ENCODE data around the gene MED6.

The MED6 gene

DNA sequence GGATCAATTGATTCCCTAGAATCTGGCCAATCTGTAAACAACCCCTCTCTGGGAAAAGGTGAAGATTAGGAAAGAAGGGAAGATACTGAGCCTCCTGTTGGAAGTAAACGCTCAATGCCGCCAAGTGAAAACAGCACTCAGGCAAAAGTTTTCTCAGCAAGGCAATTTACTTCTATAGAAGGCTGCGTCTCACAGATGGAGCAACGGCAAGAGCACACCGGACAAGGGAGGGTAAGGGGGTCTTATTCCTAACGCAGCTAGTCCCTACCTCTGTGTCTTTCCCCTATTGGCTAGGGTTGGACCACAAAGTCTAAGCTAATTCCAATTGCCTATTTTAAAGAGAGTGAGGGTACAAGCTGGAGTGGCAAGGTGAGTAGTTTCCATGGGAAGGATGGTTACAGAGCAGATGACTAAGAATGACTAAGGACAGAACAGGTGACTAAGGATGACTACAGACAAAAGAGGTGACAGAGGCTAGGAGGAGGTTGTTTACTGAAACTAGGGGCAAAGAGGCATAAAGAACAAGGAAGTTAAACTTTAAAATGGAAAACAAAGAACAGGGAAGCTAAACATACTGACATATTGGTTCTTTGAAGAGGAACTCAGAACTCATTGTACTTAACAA is 35.6 kb upstream of the MED6 start:
- H3K4me1 ChIP-seq (ENCODE audit: control insufficient read depth, insufficient read depth, low read length), result peaks cover 3% of the 10 kb centered on the region
- H3K27me3 ChIP-seq (ENCODE audit: control insufficient read depth, insufficient read depth, low read length), result peaks cover 3% of the 10 kb centered on the region
- no peaks in the 10 kb centered on the region for H3K36me3 ChIP-seq (ENCODE audit: control insufficient read depth, insufficient read depth, low read length)
- H3K9ac ChIP-seq (ENCODE audit: low read depth, low read length), result no peak overlapping the region
- peaks cover 4% of the 10 kb centered on the region for H3K9me3 ChIP-seq (ENCODE audit: control insufficient read depth, insufficient read depth, low read length)
- no peak overlapping the region for H3K4me3 ChIP-seq (ENCODE audit: low read depth, low read length)

DNA sequence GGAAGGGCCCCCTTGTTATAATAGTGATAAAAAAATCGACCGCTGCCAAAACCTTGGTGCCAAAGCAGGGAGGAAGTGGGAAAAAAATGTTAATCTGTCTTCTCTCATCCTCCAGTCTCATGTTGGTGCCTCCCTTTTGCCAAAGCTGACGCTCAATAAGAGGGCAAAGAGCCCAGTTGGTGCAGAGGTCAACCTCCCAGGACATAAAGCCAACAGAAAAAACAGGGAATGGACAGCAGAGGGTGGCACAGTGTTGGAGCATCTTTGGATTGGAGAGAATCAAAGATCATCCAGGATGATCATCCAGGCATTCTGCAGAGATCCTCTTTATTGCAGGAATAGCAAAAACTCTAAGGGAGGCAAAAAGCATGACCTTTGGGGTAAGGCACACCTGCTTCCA is 31.5 kb upstream of the MED6 start:
- H3K27me3 ChIP-seq (ENCODE audit: control insufficient read depth, insufficient read depth, low read length), result no peaks in the 10 kb centered on the region
- no peaks in the 10 kb centered on the region for H3K36me3 ChIP-seq (ENCODE audit: control insufficient read depth, insufficient read depth, low read length)
- peaks cover 4% of the 10 kb centered on the region for H3K9me3 ChIP-seq (ENCODE audit: control insufficient read depth, insufficient read depth, low read length)
- H3K4me3 ChIP-seq (ENCODE audit: low read depth, low read length), result no peak overlapping the region
- H3K9ac ChIP-seq (ENCODE audit: low read depth, low read length), result no peak overlapping the region
- no peaks in the 10 kb centered on the region for H3K4me1 ChIP-seq (ENCODE audit: control insufficient read depth, insufficient read depth, low read length)

GRCh38 chr14:70624972-70625371 is 24.5 kb upstream of the MED6 start:
- Histone ChIP-seq H3K27me3 (ENCODE audit: control insufficient read depth, insufficient read depth, low read length) (no peaks in the 10 kb centered on the region), H3K36me3 (ENCODE audit: control insufficient read depth, insufficient read depth, low read length) (no peaks in the 10 kb centered on the region)

DNA sequence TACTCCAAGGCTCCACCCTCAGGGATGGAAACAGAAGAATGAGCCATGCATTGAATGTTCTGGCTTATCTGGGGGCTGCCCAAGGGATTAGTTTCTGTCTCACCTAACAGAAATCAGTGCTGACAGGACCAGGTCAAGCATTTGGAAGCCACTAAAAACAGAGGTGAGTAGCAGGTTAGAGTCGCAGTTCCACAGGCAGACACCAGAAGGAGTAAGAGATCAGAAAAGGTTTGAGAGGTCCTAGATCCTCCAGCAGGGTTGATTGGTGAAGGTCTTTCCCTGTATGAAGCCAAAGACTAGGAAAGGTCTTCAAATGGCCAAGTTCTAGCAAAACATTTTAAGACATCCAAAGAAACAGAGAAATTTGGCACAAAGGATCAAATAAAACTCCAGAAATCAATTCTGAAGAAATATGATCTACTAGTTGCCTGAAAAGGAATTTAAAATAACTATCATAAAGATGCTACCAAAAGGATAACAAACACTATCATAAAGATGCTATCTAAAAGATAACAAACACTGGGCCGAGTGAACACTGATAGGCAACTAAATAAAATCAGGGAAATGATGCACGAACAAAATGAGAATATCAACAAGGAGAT is 21.8 kb upstream of the MED6 start:
- Histone ChIP-seq H3K27me3 (ENCODE audit: control insufficient read depth, insufficient read depth, low read length) (no peaks in the 10 kb centered on the region), H3K4me1 (ENCODE audit: control insufficient read depth, insufficient read depth, low read length) (no peaks in the 10 kb centered on the region), H3K36me3 (ENCODE audit: control insufficient read depth, insufficient read depth, low read length) (no peaks in the 10 kb centered on the region)

More at GRCh38 chr14:70624972-70625371, 24.5 kb upstream of the MED6 start:
- Histone ChIP-seq H3K9me3 (ENCODE audit: control insufficient read depth, insufficient read depth, low read length) (no peaks in the 10 kb centered on the region), H3K9ac (ENCODE audit: low read depth, low read length) (no peak overlapping the region), H3K4me1 (ENCODE audit: control insufficient read depth, insufficient read depth, low read length) (no peaks in the 10 kb centered on the region), H3K4me3 (ENCODE audit: low read depth, low read length) (no peak overlapping the region)

GRCh38 chr14:70619708-70620107 is 19.3 kb upstream of the MED6 start:
- Histone ChIP-seq H3K36me3 (ENCODE audit: control insufficient read depth, insufficient read depth, low read length) (no peaks in the 10 kb centered on the region), H3K9ac (ENCODE audit: low read depth, low read length) (no peak overlapping the region), H3K4me3 (ENCODE audit: low read depth, low read length) (no peak overlapping the region), H3K4me1 (ENCODE audit: control insufficient read depth, insufficient read depth, low read length) (no peaks in the 10 kb centered on the region), H3K9me3 (ENCODE audit: control insufficient read depth, insufficient read depth, low read length) (no peaks in the 10 kb centered on the region), H3K27me3 (ENCODE audit: control insufficient read depth, insufficient read depth, low read length) (no peaks in the 10 kb centered on the region)

More for the DNA sequence above, 21.8 kb upstream of the MED6 start:
- Histone ChIP-seq H3K9me3 (ENCODE audit: control insufficient read depth, insufficient read depth, low read length) (no peaks in the 10 kb centered on the region), H3K9ac (ENCODE audit: low read depth, low read length) (no peak overlapping the region), H3K4me3 (ENCODE audit: low read depth, low read length) (no peak overlapping the region)

GRCh38 chr14:70618314-70618713 is 17.9 kb upstream of the MED6 start:
- Histone ChIP-seq H3K36me3 (ENCODE audit: control insufficient read depth, insufficient read depth, low read length) (no peaks in the 10 kb centered on the region), H3K4me3 (ENCODE audit: low read depth, low read length) (no peak overlapping the region), H3K9ac (ENCODE audit: low read depth, low read length) (no peak overlapping the region), H3K27me3 (ENCODE audit: control insufficient read depth, insufficient read depth, low read length) (no peaks in the 10 kb centered on the region), H3K9me3 (ENCODE audit: control insufficient read depth, insufficient read depth, low read length) (no peaks in the 10 kb centered on the region), H3K4me1 (ENCODE audit: control insufficient read depth, insufficient read depth, low read length) (no peaks in the 10 kb centered on the region)

DNA sequence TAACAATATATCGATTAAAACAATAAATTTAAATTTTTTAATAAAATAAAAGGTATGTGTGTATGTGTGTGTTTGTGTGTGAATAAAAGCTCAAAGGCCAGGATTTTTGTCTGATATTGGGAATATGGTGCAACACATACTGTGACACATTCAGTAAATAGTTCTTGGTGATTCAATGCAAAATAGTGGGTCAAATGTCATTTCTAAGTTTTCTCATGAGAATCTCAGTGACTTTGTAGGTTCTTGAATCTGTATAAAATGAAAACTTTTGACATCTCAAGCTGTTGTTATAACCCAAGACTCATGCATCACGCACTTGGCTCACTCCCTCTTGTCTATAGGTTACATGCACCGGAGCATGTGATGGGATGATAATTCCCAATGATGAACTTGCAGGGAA is 16.2 kb upstream of the MED6 start:
- H3K36me3 ChIP-seq (ENCODE audit: control insufficient read depth, insufficient read depth, low read length), result no peaks in the 10 kb centered on the region
- H3K9ac ChIP-seq (ENCODE audit: low read depth, low read length), result no peak overlapping the region
- no peaks in the 10 kb centered on the region for H3K9me3 ChIP-seq (ENCODE audit: control insufficient read depth, insufficient read depth, low read length)
- no peaks in the 10 kb centered on the region for H3K4me1 ChIP-seq (ENCODE audit: control insufficient read depth, insufficient read depth, low read length)
- no peaks in the 10 kb centered on the region for H3K27me3 ChIP-seq (ENCODE audit: control insufficient read depth, insufficient read depth, low read length)
- no peak overlapping the region for H3K4me3 ChIP-seq (ENCODE audit: low read depth, low read length)

DNA sequence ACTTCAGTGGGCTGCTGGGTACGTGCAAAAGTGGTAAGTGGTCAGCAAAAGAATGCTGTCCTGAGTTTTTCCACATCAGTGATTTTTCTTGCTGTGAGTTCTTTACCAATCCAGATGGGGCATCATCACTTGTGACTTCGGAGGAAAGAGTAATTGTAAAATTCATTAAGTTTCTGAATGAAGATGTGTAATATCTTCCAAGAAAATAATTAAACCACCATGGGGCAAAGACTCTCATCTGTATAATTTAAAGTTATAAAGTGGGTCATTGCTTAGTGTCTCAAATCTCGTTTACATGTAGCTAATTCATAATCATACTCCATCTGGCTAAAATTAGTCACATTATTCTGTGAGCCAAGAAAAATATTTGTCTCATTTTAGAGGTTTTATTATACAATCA is 10.8 kb upstream of the MED6 start:
- Histone ChIP-seq H3K36me3 (ENCODE audit: control insufficient read depth, insufficient read depth, low read length) (no peaks in the 10 kb centered on the region), H3K9me3 (ENCODE audit: control insufficient read depth, insufficient read depth, low read length) (no peaks in the 10 kb centered on the region), H3K4me3 (ENCODE audit: low read depth, low read length) (no peak overlapping the region), H3K9ac (ENCODE audit: low read depth, low read length) (no peak overlapping the region), H3K4me1 (ENCODE audit: control insufficient read depth, insufficient read depth, low read length) (no peaks in the 10 kb centered on the region), H3K27me3 (ENCODE audit: control insufficient read depth, insufficient read depth, low read length) (no peaks in the 10 kb centered on the region)

DNA sequence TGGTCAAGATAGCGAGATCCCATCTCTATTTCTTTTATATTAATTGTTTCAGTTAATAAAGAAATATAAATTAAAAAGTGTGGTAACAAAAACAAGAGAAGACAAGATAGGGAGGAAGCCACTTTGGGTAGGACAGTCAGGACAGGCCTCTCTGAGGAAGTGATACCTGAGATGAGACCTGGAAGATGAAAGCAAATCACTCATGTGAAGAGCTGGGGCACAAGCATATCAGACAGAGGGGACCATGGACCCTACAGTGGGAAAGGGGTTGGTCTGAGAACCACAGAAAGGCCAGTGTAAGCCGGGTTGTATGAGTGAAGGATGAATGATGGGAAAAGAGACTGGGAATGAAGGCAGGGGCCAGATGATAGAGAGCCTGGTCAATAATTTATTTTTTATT is 1.8 kb upstream of the MED6 start:
- no peak overlapping the region for H3K9ac ChIP-seq (ENCODE audit: low read depth, low read length)
- H3K4me3 ChIP-seq (ENCODE audit: low read depth, low read length), result no peak overlapping the region
- no peaks in the 10 kb centered on the region for H3K9me3 ChIP-seq (ENCODE audit: control insufficient read depth, insufficient read depth, low read length)

DNA sequence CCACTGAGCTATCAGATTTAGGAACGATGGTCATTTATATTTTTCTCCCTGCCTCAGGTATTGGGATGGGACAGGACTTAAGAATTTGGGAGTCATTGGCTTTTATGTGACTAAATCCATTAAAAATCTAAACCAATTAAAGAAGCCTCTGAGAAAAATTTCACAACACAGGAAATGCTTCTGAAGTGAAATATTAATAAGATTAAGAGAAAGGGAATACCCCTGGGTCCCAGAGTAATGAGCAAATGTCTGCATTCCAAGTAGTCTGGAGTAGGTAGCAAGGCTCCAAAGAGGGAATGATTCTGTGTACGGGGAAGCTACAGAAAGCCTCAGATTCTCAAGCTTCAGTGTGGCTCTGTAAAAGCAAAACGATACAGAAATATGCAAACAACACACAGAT is 707 bp upstream of the MED6 start:
- Histone ChIP-seq H3K4me3 (ENCODE audit: low read depth, low read length) (peak overlapping the region; percentile 50), H3K36me3 (ENCODE audit: control insufficient read depth, insufficient read depth, low read length) (peaks cover 2% of the 10 kb centered on the region), H3K9ac (ENCODE audit: low read depth, low read length) (no peak overlapping the region), H3K9me3 (ENCODE audit: control insufficient read depth, insufficient read depth, low read length) (no peaks in the 10 kb centered on the region), H3K27me3 (ENCODE audit: control insufficient read depth, insufficient read depth, low read length) (no peaks in the 10 kb centered on the region), H3K4me1 (ENCODE audit: control insufficient read depth, insufficient read depth, low read length) (no peaks in the 10 kb centered on the region)

More for the DNA sequence above, 1.8 kb upstream of the MED6 start:
- no peaks in the 10 kb centered on the region for H3K4me1 ChIP-seq (ENCODE audit: control insufficient read depth, insufficient read depth, low read length)
- H3K27me3 ChIP-seq (ENCODE audit: control insufficient read depth, insufficient read depth, low read length), result no peaks in the 10 kb centered on the region
- no peaks in the 10 kb centered on the region for H3K36me3 ChIP-seq (ENCODE audit: control insufficient read depth, insufficient read depth, low read length)

- Histone ChIP-seq H3K27me3 (ENCODE audit: control insufficient read depth, insufficient read depth, low read length) (no peaks in the 10 kb centered on the region), H3K36me3 (ENCODE audit: control insufficient read depth, insufficient read depth, low read length) (peaks cover 15% of the 10 kb centered on the region), H3K4me1 (ENCODE audit: control insufficient read depth, insufficient read depth, low read length) (no peaks in the 10 kb centered on the region), H3K9ac (ENCODE audit: low read depth, low read length) (no peak overlapping the region), H3K9me3 (ENCODE audit: control insufficient read depth, insufficient read depth, low read length) (no peaks in the 10 kb centered on the region), H3K4me3 (ENCODE audit: low read depth, low read length) (peak overlapping the region; percentile 82)
Measured at GRCh38 chr14:70599345-70599744, 1.1 kb downstream of the MED6 start.

GRCh38 chr14:70597731-70598130 is 2.7 kb downstream of the MED6 start:
- H3K9me3 ChIP-seq (ENCODE audit: control insufficient read depth, insufficient read depth, low read length), result no peaks in the 10 kb centered on the region
- no peaks in the 10 kb centered on the region for H3K4me1 ChIP-seq (ENCODE audit: control insufficient read depth, insufficient read depth, low read length)
- no peaks in the 10 kb centered on the region for H3K27me3 ChIP-seq (ENCODE audit: control insufficient read depth, insufficient read depth, low read length)
- H3K9ac ChIP-seq (ENCODE audit: low read depth, low read length), result no peak overlapping the region
- H3K36me3 ChIP-seq (ENCODE audit: control insufficient read depth, insufficient read depth, low read length), result peaks cover 20% of the 10 kb centered on the region
- no peak overlapping the region for H3K4me3 ChIP-seq (ENCODE audit: low read depth, low read length)
